ENCODE results near the gene SWAP70. TPM values are rescaled to one million over a fixed set of nuclear protein-coding genes. Genes with fewer than 3 reads are reported as not detected.

Gene SWAP70
- total RNA-seq (2014; rRNA removed) (8.6 and 8.8 TPM in 2 replicates), Bru-seq, nascent RNA (percentile 72 among the genes with signal in this experiment), BruChase-seq, experiment 1, labeled RNA remaining after a 6-hour chase (percentile 72 among the genes with signal in this experiment), BruChase-seq, experiment 2, labeled RNA remaining after a 2-hour chase (percentile 70 among the genes with signal in this experiment)
- long read RNA-seq, full-length matches to known transcripts, result 70 of 108 reads
- long read RNA-seq, partial matches to known transcripts, result 25 of 108 reads
- long read RNA-seq, other reads (novel, unspliced or antisense), result 13 of 108 reads

DNA sequence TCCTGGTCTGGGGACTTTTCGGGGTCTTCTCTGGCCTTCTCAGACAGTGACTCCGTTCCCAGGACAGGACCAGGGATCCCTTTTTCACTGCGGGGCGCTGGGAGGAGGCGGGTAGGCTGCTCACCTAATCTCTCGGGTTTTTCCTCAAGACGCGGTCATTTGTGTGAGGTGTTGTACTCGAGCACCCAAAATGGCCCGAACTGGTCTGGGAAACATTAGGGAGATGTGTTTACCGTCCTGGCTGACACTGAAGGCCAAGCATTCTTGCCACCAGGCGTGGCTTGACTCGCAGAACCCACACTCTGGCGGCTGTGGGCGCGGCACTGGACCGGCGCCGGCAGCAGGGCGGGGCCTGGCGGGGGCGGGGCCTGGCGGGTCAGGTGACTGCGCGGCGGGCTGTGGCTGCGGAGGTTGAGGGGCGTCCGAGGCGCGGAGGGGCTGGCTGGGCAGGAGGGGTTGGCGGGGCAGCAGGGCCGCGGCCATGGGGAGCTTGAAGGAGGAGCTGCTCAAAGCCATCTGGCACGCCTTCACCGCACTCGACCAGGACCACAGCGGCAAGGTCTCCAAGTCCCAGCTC is at the start of gene SWAP70:
SWAP70 (plus strand) TSS at position 379 of the 577 bp plus-strand sequence; CDS start at position 482, 103 bp downstream.
- H4K20me1 ChIP-seq (ENCODE audit: low read length), result no peaks in the 10 kb centered on the region
- peak; percentile 93 for ATAC-seq
- POLR2A ChIA-PET (ENCODE audit: unreplicated experiment), result interaction anchor here (0.5 to 0.7 kb wide), 2 partner anchors 72 to 525 kb away, joined by 3 to 4 read pairs; no protein-coding TSS in a partner anchor
- peak within 1 kb of the TSS; percentile 73 for H3K9ac ChIP-seq (ENCODE audit: low read length)
- H3K9me3 ChIP-seq (ENCODE audit: low read length), result 0 out of 2 replicates have a peak, but pooled peaks cover 5% of the 10 kb centered on the region
- peak; percentile 84 for DNase-seq
- H3F3A ChIP-seq (ENCODE audit: low read length, unreplicated experiment), result no peaks in the 10 kb centered on the region
- H3K36me3 ChIP-seq (ENCODE audit: low read depth, low read length), result peaks cover 8% of the 10 kb centered on the region; the same call in 1 of the 2 replicates
- peak within 1 kb of the TSS; percentile 98 for H2AFZ ChIP-seq (ENCODE audit: low read length)
- H3K79me2 ChIP-seq (ENCODE audit: low read length), result peaks cover 32% of the 10 kb centered on the region
- no peaks in the 10 kb centered on the region for H3K9me2 ChIP-seq (replicated peaks; ENCODE audit: low read length)
- peak within 1 kb of the TSS; percentile 51 for H3K27ac ChIP-seq (ENCODE audit: low read length)
- CTCF ChIA-PET, result interaction anchor here (0.6 to 0.9 kb wide), 3 partner anchors 50 to 93 kb away, joined by 3 to 4 read pairs (median 3); no protein-coding TSS in a partner anchor
- H3K27me3 ChIP-seq (ENCODE audit: low read length), result no peaks in the 10 kb centered on the region
- H3K4me2 ChIP-seq (ENCODE audit: low read length), result peak within 1 kb of the TSS; percentile 93
- TF ChIP-seq EZH2 (IDR thresholded peaks at IDR 0.05; ENCODE audit: low read length, unreplicated experiment) (no peak), EZH2phosphoT487 (IDR thresholded peaks at IDR 0.05; ENCODE audit: borderline replicate concordance, low read length) (no peak)
- TF ChIP-seq, protein P1, sequence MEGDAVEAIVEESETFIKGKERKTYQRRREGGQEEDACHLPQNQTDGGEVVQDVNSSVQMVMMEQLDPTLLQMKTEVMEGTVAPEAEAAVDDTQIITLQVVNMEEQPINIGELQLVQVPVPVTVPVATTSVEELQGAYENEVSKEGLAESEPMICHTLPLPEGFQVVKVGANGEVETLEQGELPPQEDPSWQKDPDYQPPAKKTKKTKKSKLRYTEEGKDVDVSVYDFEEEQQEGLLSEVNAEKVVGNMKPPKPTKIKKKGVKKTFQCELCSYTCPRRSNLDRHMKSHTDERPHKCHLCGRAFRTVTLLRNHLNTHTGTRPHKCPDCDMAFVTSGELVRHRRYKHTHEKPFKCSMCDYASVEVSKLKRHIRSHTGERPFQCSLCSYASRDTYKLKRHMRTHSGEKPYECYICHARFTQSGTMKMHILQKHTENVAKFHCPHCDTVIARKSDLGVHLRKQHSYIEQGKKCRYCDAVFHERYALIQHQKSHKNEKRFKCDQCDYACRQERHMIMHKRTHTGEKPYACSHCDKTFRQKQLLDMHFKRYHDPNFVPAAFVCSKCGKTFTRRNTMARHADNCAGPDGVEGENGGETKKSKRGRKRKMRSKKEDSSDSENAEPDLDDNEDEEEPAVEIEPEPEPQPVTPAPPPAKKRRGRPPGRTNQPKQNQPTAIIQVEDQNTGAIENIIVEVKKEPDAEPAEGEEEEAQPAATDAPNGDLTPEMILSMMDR (conservative IDR thresholded peaks at IDR 0.05; ENCODE audit: low read depth, low read length), result 0 out of 2 replicates have a peak, but pooled peaks have one; percentile 16
- H3K4me1 ChIP-seq (ENCODE audit: insufficient read depth, low read length), result peaks cover 15% of the 10 kb centered on the region
- no TSS peak for BruUV-seq (replicated peaks)
- intact Hi-C loops (cut with micrococcal nuclease), result loop anchor here (5.0 kb wide), 2 partner anchors 39 to 84 kb away; no protein-coding TSS in a partner anchor
- H3K4me3 ChIP-seq (ENCODE audit: low read length), result peak within 1 kb of the TSS; percentile 96

DNA sequence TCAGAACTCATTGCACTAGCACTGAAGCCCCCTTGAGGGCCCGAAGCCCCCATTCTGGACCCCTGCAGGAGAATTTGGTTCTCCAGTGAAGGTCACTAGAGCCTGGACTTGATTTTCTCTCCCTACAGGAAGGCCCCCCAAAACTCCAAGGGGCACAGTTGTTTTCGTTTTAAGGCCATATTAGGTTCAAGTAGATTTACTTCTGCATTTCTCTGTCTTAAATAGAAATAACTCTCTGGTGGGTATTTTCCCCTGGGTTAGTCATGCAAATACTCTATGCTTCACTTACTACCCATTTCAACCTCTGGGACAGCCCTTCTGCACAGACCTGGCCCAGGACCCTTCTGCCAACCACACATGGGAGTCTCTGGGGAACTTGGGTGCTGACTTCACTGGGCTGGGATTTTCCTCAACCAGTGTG is 48.8 kb upstream of the SWAP70 start:
- intact Hi-C loops (cut with micrococcal nuclease), result loop anchor here (2.0 kb wide), 1 partner anchor 126 kb away; no protein-coding TSS in a partner anchor
- no TSS peak for BruUV-seq (replicated peaks)
- TF ChIP-seq EZH2phosphoT487 (IDR thresholded peaks at IDR 0.05; ENCODE audit: borderline replicate concordance, low read length) (no peak), EZH2 (IDR thresholded peaks at IDR 0.05; ENCODE audit: low read length, unreplicated experiment) (no peak)
- TF ChIP-seq, protein P1 (conservative IDR thresholded peaks at IDR 0.05; ENCODE audit: low read depth, low read length), result no peak
- no peaks in the 10 kb centered on the region for H3K9me2 ChIP-seq (replicated peaks; ENCODE audit: low read length)
- no peak overlapping the region for H3K9ac ChIP-seq (ENCODE audit: low read length)
- H2AFZ ChIP-seq (ENCODE audit: low read length), result no peak overlapping the region
- no peaks in the 10 kb centered on the region for H3K27me3 ChIP-seq (ENCODE audit: low read length)
- DNase-seq (no peak), ATAC-seq (no peak)
- peaks cover 26% of the 10 kb centered on the region for H3K4me1 ChIP-seq (ENCODE audit: insufficient read depth, low read length)
- peak overlapping the region; percentile 78 for H3K4me2 ChIP-seq (ENCODE audit: low read length)
- no peaks in the 10 kb centered on the region for H3F3A ChIP-seq (ENCODE audit: low read length, unreplicated experiment)
- no peak overlapping the region for H3K4me3 ChIP-seq (ENCODE audit: low read length)
- no peak overlapping the region for H3K27ac ChIP-seq (ENCODE audit: low read length)
- H3K9me3 ChIP-seq (ENCODE audit: low read length), result no peaks in the 10 kb centered on the region
- CTCF ChIA-PET, result no interaction called here
- H4K20me1 ChIP-seq (ENCODE audit: low read length), result no peaks in the 10 kb centered on the region
- no peaks in the 10 kb centered on the region for H3K79me2 ChIP-seq (ENCODE audit: low read length)
- POLR2A ChIA-PET (ENCODE audit: unreplicated experiment), result no interaction called here
- H3K36me3 ChIP-seq (ENCODE audit: low read depth, low read length), result no peaks in the 10 kb centered on the region

All from PC-3 (cell line).